Natural killer cell (primary cell): ENCODE results near the gene KRTAP19-7. TPM values are rescaled to one million over a fixed set of nuclear protein-coding genes. Genes with fewer than 3 reads are reported as not detected.

Source experiments
- ATAC-seq, 3 donors: fragments of 150-1000 bp in 2 of 3; fragments of 200-7000 bp in 1 of 3; cut with Tn5 transposase; 1 replicate in 1 of 3; 2 replicates in 2 of 3; pipeline ENCODE4 v1.10.0; 2021; ENCODE audit warnings: mild to moderate bottlenecking in 2 of 3, moderate library complexity in 2 of 3
- DNase-seq, 2 donors: peaks; one replicate each; pipeline versions ENCODE4 v3.0.0 to v3.0.0-alpha.2; 2013 to 2021; ENCODE audit warnings: mixed read lengths in 1 of 2
- H3K27ac ChIP-seq: one replicate; pipeline ENCODE4 v1.5.1; 2013; ENCODE audit warnings: mild to moderate bottlenecking, low read length
- H3K27me3 ChIP-seq: one replicate; pipeline ENCODE4 v1.6.1; 2013; ENCODE audit warnings: low read length; ENCODE audit not compliant: control insufficient read depth, insufficient read depth
- H3K36me3 ChIP-seq: one replicate; pipeline ENCODE4 v1.6.1; 2013; ENCODE audit warnings: low read length; ENCODE audit not compliant: control insufficient read depth, insufficient read depth
- H3K4me1 ChIP-seq: one replicate; pipeline ENCODE4 v1.6.1; 2013; ENCODE audit warnings: low read length; ENCODE audit not compliant: control insufficient read depth, insufficient read depth
- H3K4me3 ChIP-seq: one replicate; pipeline ENCODE4 v1.5.1; 2013; ENCODE audit warnings: low read length
- H3K9me3 ChIP-seq: one replicate; pipeline ENCODE4 v1.6.1; 2013; ENCODE audit warnings: low read length; ENCODE audit not compliant: control insufficient read depth, insufficient read depth
- H3K27ac Mint-ChIP-seq, 2 donors: one replicate each; pipeline ENCODE4 v1.8.0; 2022; ENCODE audit warnings: mild to moderate bottlenecking in 2 of 2, mixed read lengths in 2 of 2, moderate library complexity in 1 of 2
- H3K27me3 Mint-ChIP-seq, 2 donors: one replicate each; pipeline ENCODE4 v1.8.0; 2022; ENCODE audit warnings: low read depth in 2 of 2, mixed read lengths in 2 of 2
- H3K36me3 Mint-ChIP-seq: one replicate; pipeline ENCODE4 v1.8.0; 2022; ENCODE audit warnings: mixed read lengths
- H3K4me1 Mint-ChIP-seq, 2 donors: one replicate each; pipeline ENCODE4 v1.8.0; 2022; ENCODE audit warnings: mixed read lengths in 2 of 2
- H3K4me3 Mint-ChIP-seq: one replicate; pipeline ENCODE4 v1.8.0; 2022; ENCODE audit warnings: mild to moderate bottlenecking, moderate library complexity, mixed read lengths
- H3K9me3 Mint-ChIP-seq, 2 donors: one replicate each; pipeline ENCODE4 v1.8.0; 2022; ENCODE audit warnings: mixed read lengths in 2 of 2
- CTCF ChIP-seq: fragments of 200-600 bp; IDR thresholded peaks from one replicate; pipeline ENCODE4 v1.8.0; 2022; ENCODE audit warnings: antibody characterized with exemption
- WGBS: methylation state at CpG from one replicate; pipeline ENCODE4 v1.1.7; 2013; ENCODE audit warnings: missing lambda C conversion rate; ENCODE audit not compliant: insufficient coverage; 5-methylcytosine and 5-hydroxymethylcytosine counted together
- intact Hi-C: fragments of 100-400 bp; cut with micrococcal nuclease; formaldehyde crosslinking; loops from one replicate; pipeline ENCODE4 v1.14.2; 2022
- total RNA-seq, 4 donors: library from RNA; stranded (reverse); fragments of 120-200 nt in 1 of 4; gene quantifications; one replicate each; pipeline versions ENCODE4 v1.2.3 to v1.2.4, GENCODE V29; 2013 to 2022

KRTAP19-7 gene
- total RNA-seq, 3 donors from 2014 or later (not counting 1 experiment from before 2014, with no cell fraction given): not detected

GRCh38 chr21:30579346-30579745 is 18.2 kb upstream of the KRTAP19-7 start:
- 77% methylated on average over 1 of the region's 1 CpG for WGBS
- no peak for TF ChIP-seq CTCF
- Histone ChIP-seq H3K9me3 (no peaks in the 10 kb centered on the region), H3K27me3 (no peaks in the 10 kb centered on the region), H3K4me1 (no peaks in the 10 kb centered on the region), H3K4me3 (no peak overlapping the region), H3K27ac (no peak overlapping the region), H3K36me3 (no peaks in the 10 kb centered on the region)
- H3K4me3 Mint-ChIP-seq: no peak overlapping the region
- no peak overlapping the region for H3K27ac Mint-ChIP-seq
- H3K9me3 Mint-ChIP-seq: peaks cover 4 to 5% of the 10 kb centered on the region in 2 donors
- DNase-seq (no peak), ATAC-seq (no peak)
- H3K27me3 Mint-ChIP-seq: no peaks in the 10 kb centered on the region
- peaks cover 3% of the 10 kb centered on the region for H3K36me3 Mint-ChIP-seq
- intact Hi-C loops: no loop called here
- H3K4me1 Mint-ChIP-seq: no peaks in the 10 kb centered on the region

GRCh38 chr21:30577766-30578165 is 16.7 kb upstream of the KRTAP19-7 start:
- Mint-ChIP-seq H3K4me3 (no peak overlapping the region), H3K27ac (no peak overlapping the region), H3K9me3 (peaks cover 6 to 7% of the 10 kb centered on the region in 2 donors), H3K36me3 (no peaks in the 10 kb centered on the region), H3K4me1 (no peaks in the 10 kb centered on the region), H3K27me3 (no peaks in the 10 kb centered on the region)
- Histone ChIP-seq H3K4me1 (no peaks in the 10 kb centered on the region), H3K27ac (no peak overlapping the region), H3K27me3 (no peaks in the 10 kb centered on the region), H3K4me3 (no peak overlapping the region), H3K36me3 (no peaks in the 10 kb centered on the region), H3K9me3 (no peaks in the 10 kb centered on the region)
- no peak for DNase-seq
- ATAC-seq: no peak
- TF ChIP-seq CTCF: no peak
- intact Hi-C loops: no loop called here

- Histone ChIP-seq H3K27ac (no peak overlapping the region), H3K4me1 (no peaks in the 10 kb centered on the region), H3K36me3 (no peaks in the 10 kb centered on the region), H3K4me3 (no peak overlapping the region), H3K27me3 (no peaks in the 10 kb centered on the region), H3K9me3 (peaks cover 3% of the 10 kb centered on the region)
- H3K4me1 Mint-ChIP-seq: no peaks in the 10 kb centered on the region
- H3K9me3 Mint-ChIP-seq: peaks cover 9 to 15% of the 10 kb centered on the region in 2 donors
- H3K27ac Mint-ChIP-seq: no peak overlapping the region
- intact Hi-C loops: no loop called here
- no peak for TF ChIP-seq CTCF
- H3K36me3 Mint-ChIP-seq: no peaks in the 10 kb centered on the region
- DNase-seq: no peak
- H3K4me3 Mint-ChIP-seq: no peak overlapping the region
- no peak for ATAC-seq
- H3K27me3 Mint-ChIP-seq: no peaks in the 10 kb centered on the region
These were observed 6.5 kb upstream of the KRTAP19-7 start for GRCh38 chr21:30567617-30568016.

- intact Hi-C loops: no loop called here
- Histone ChIP-seq H3K27me3 (no peaks in the 10 kb centered on the region), H3K4me1 (no peaks in the 10 kb centered on the region), H3K27ac (no peak overlapping the region), H3K9me3 (peaks cover under 1% of the 10 kb centered on the region), H3K36me3 (no peaks in the 10 kb centered on the region), H3K4me3 (no peak overlapping the region)
- no peak for ATAC-seq
- Mint-ChIP-seq H3K36me3 (no peaks in the 10 kb centered on the region), H3K4me3 (no peak overlapping the region), H3K27ac (no peak overlapping the region), H3K27me3 (no peaks in the 10 kb centered on the region), H3K4me1 (no peaks in the 10 kb centered on the region), H3K9me3 (peaks cover 8% of the 10 kb centered on the region in 2 donors)
- no peak for DNase-seq
- TF ChIP-seq CTCF: no peak
- 93% methylated on average over 1 of the region's 2 CpGs for WGBS
These were observed 2.5 kb upstream of the KRTAP19-7 start for GRCh38 chr21:30563630-30564029.
